Neural crest cell (in vitro differentiated cells): ENCODE data around the gene SRMS. TPM values are rescaled to one million over a fixed set of nuclear protein-coding genes. Genes with fewer than 3 reads are reported as not detected.

Experiments
- DNase-seq: peaks from one replicate; pipeline ENCODE4 v3.0.0; 2021; ENCODE audit warnings: low read depth, mixed read lengths, low spot score
- H3K27ac Mint-ChIP-seq: one replicate; pipeline ENCODE4 v1.8.0; 2021; ENCODE audit warnings: mild to moderate bottlenecking, mixed read lengths; ENCODE audit not compliant: unreplicated experiment
- H3K27me3 Mint-ChIP-seq: 2 replicates; pipeline ENCODE4 v1.8.0; 2021; ENCODE audit warnings: low read depth, mild to moderate bottlenecking, mixed read lengths
- H3K36me3 Mint-ChIP-seq: 2 replicates; pipeline ENCODE4 v1.8.0; 2021; ENCODE audit warnings: low read depth, mild to moderate bottlenecking, mixed read lengths
- H3K4me1 Mint-ChIP-seq: 2 replicates; pipeline ENCODE4 v1.8.0; 2021; ENCODE audit warnings: mixed read lengths
- H3K4me3 Mint-ChIP-seq: one replicate; pipeline ENCODE4 v1.8.0; 2021; ENCODE audit warnings: mild to moderate bottlenecking, mixed read lengths
- H3K9me3 Mint-ChIP-seq: 2 replicates; pipeline ENCODE4 v1.8.0; 2021; ENCODE audit warnings: mixed read lengths
- CTCF ChIP-seq: fragments of 200-600 bp; sonication (generic); conservative IDR thresholded peaks from 2 replicates; pipeline ENCODE4 v1.5.0; 2021; ENCODE audit warnings: antibody characterized with exemption, mild to moderate bottlenecking
- total RNA-seq: library from RNA; stranded (reverse); gene quantifications from 2 replicates; pipeline ENCODE4 v1.2.1, GENCODE V29; 2021

SRMS gene
- total RNA-seq, 1 donor from 2014 or later, result not detected

DNA sequence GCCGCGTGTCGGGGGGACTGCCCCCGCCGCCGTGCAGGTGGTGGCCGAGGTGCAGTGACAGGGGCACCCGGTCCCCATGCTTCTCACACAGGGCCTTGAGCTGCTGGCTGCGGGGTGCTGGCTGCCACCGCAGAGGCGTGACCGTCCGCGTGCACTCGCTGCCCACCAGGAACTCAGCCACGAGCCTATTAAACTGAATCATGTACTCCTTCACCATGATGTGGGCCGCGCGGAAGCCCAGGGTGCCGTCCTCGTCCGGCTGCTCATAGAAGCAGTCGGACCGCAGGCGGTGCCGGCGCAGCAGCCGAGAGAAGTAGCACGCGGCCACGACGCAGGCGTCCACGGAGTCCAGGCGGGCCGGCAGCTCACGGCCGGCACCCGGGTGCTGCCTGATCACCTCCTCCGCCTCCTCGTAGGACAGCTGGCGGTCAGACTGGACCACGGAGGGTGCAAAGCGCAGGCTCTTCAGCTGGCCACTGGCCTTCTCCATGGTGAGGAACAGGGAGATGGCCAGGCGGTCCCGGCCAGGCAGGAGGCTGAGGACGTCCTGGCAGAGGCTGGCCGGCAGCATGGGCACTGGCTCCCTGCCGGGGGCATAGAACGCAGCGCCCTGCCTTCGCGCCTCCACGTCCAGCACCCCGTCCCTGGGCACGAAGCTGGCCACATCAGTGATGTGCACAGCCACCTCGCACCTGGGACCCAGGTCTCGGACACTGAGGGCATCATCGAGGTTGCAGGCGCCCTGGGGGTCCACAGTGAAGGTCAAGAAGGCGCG is 16.7 kb upstream of the SRMS start:
- TF ChIP-seq CTCF, result no peak

DNA sequence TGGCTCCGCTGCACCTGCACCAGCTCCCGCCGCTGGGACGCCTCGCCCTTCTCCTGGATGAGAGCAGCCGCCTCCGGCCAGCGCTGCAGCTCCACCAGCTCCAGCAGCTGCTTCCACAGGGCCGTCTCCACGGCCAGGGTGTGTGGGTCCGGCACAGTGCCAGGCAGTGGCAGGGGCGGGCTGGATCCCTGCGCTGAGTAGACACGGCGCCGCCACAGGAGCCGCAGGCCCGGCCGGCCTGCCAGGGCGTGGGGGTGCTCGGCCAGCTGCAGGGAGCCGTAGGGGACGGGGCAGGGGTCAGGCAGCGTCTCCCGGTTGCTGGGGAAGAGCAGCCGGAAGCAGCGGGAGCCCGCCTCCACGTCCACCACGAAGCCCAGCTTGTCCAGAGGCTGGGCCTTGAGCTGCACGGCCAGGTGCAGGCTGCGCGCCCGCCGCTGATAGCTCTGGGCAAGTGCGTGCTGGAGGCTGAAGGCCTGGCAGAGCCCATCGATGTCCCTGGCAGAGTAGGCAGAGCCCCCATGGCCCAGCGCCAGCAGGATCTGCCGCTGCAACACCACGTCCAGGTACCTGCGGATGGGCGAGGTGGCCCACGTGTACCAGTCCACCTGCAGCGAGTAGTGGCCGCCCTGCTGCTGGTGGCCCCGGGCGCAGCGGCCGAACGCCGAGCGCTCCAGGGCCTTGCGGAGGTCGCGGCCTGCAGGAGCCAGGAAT is 15.8 kb upstream of the SRMS start:
- TF ChIP-seq CTCF, result no peak
- Mint-ChIP-seq H3K27me3 (no peaks in the 10 kb centered on the region), H3K27ac (no peak overlapping the region), H3K9me3 (no peaks in the 10 kb centered on the region), H3K36me3 (peaks cover 3% of the 10 kb centered on the region), H3K4me1 (no peaks in the 10 kb centered on the region), H3K4me3 (no peak overlapping the region)
- DNase-seq, result no peak

More for the DNA sequence above, 16.7 kb upstream of the SRMS start:
- H3K4me1 Mint-ChIP-seq, result no peaks in the 10 kb centered on the region
- DNase-seq, result no peak
- H3K36me3 Mint-ChIP-seq, result peaks cover 3% of the 10 kb centered on the region
- no peak overlapping the region for H3K4me3 Mint-ChIP-seq
- H3K9me3 Mint-ChIP-seq, result no peaks in the 10 kb centered on the region
- H3K27me3 Mint-ChIP-seq, result no peaks in the 10 kb centered on the region
- no peak overlapping the region for H3K27ac Mint-ChIP-seq

- H3K9me3 Mint-ChIP-seq, result no peaks in the 10 kb centered on the region
- H3K4me3 Mint-ChIP-seq, result no peak overlapping the region
- H3K27ac Mint-ChIP-seq, result no peak overlapping the region
- H3K36me3 Mint-ChIP-seq, result peaks cover 3% of the 10 kb centered on the region
- no peaks in the 10 kb centered on the region for H3K27me3 Mint-ChIP-seq
- no peaks in the 10 kb centered on the region for H3K4me1 Mint-ChIP-seq
- DNase-seq, result no peak
- no peak for TF ChIP-seq CTCF
Observed at GRCh38 chr20:63562461-63563224, 15.1 kb upstream of the SRMS start.

DNA sequence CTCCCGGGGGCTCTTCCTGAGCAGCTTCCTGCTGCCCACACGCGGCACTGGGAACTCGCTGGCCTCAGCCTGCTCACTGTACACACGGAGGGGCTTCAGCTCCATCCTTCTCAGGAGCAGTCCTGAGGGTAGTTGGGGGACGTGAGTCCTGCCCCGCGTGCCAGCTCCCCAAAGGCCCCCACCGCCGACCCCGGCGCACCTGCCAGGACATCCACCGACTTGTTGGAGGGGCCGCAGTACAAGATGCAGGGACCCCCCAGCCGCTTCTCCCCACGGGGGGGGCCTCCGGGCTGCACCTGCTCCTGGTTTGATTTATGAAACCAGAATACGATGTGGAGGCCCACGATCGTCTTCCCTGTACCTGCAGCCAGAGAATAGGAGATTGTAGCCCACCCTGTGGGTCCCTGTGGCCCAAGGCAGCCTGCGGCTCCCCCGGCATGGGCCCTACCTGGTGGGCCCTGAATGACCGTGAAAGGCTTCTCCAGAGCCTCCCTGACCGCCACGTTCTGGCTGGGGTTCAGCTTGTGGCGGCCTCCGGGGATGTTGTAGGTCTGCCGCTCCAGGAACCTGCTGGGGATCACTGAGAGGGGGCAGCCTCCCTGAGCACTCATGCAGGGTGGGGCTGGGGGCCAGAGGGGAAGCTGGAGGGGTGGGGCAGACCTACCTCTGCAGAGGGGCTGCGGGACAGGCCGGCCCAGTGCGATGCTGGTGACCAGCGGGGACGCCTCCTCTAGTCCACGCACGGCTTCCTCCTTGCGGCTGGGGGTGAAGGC is 14.3 kb upstream of the SRMS start:
- H3K36me3 Mint-ChIP-seq, result peaks cover 3% of the 10 kb centered on the region
- no peak overlapping the region for H3K27ac Mint-ChIP-seq
- H3K27me3 Mint-ChIP-seq, result no peaks in the 10 kb centered on the region
- TF ChIP-seq CTCF, result no peak
- H3K9me3 Mint-ChIP-seq, result no peaks in the 10 kb centered on the region
- H3K4me3 Mint-ChIP-seq, result no peak overlapping the region
- no peak for DNase-seq
- peaks cover 5% of the 10 kb centered on the region for H3K4me1 Mint-ChIP-seq
